Measurements from ENCODE around the gene TMOD4.

The TMOD4 gene

DNA sequence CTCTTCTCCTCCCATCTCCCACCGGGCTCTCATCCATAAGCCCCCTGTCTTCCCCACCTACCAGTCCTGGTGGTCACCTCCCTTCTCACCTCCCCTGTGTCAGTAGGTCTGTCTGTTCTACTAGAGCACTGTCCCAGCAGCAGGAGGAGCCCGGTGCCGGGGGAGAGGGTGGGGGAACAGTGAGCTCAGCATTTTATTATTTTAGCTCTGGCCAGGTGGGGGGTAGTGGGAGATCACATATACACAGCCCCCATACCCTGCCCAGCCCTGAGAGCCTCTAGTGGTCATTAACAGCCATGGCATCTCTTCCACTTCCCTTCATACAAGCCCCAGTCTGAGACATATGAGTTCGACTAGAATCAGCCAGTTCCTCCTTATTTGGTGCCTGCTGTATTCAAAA lies at the start of gene TMOD4:
Gene TMOD4 (minus strand): TSS at position 119 of the 400 bp plus-strand sequence. CDS start 1,106 bp downstream, outside the sequence.
- TF ChIP-seq ZFX (IDR thresholded peaks at IDR 0.05), result no peak
- TF ChIP-seq, protein P1, sequence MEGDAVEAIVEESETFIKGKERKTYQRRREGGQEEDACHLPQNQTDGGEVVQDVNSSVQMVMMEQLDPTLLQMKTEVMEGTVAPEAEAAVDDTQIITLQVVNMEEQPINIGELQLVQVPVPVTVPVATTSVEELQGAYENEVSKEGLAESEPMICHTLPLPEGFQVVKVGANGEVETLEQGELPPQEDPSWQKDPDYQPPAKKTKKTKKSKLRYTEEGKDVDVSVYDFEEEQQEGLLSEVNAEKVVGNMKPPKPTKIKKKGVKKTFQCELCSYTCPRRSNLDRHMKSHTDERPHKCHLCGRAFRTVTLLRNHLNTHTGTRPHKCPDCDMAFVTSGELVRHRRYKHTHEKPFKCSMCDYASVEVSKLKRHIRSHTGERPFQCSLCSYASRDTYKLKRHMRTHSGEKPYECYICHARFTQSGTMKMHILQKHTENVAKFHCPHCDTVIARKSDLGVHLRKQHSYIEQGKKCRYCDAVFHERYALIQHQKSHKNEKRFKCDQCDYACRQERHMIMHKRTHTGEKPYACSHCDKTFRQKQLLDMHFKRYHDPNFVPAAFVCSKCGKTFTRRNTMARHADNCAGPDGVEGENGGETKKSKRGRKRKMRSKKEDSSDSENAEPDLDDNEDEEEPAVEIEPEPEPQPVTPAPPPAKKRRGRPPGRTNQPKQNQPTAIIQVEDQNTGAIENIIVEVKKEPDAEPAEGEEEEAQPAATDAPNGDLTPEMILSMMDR (conservative IDR thresholded peaks at IDR 0.05), result no peak; the same call in 1 of the 2 replicates
- H3K27ac ChIP-seq, result no peak within 1 kb of the TSS

DNA sequence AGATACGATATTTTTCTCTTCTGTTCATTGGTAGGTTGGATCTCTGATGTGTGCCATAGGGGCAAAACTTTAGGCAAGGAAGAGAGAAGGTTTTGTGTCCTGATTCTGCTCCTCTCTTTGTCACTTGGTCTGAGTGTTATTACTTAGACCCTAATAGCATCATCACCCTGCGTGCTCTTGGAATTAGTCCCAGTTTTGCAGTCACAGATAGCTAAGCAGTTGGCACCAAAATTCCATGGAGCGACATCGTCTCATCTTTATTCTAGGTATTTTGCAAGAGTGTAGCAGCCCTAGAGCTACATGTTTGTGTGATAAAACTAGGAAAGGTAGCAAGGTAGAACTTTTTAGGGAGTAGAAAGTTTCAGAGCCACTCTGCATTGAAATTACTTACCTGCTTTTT lies 46.3 kb upstream of the TMOD4 start:
- TF ChIP-seq, protein P1 (conservative IDR thresholded peaks at IDR 0.05), result no peak
- no peak for TF ChIP-seq ZFX (IDR thresholded peaks at IDR 0.05)
- no peak overlapping the region for H3K27ac ChIP-seq

DNA sequence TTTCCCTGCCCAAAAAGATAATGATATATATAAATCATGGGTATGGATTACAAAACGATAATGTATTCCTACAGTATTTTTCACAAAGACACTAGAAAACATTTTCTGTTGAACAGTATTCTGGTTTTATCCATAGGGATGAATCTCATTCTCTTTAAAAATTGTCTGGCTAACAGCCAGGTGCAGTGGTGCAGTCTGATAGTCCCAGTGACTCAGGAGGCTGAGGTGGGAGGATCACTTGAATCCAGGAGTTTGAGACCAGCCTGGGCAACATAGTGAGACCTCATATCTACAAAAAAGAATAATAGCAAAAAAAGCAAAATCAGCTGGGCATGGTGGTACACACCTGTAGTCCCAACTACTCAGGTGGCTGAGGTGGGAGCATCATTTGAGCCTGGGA lies 45.8 kb upstream of the TMOD4 start:
- TF ChIP-seq ZFX (IDR thresholded peaks at IDR 0.05), result no peak
- TF ChIP-seq, protein P1 (conservative IDR thresholded peaks at IDR 0.05), result no peak
- no peak overlapping the region for H3K27ac ChIP-seq

DNA sequence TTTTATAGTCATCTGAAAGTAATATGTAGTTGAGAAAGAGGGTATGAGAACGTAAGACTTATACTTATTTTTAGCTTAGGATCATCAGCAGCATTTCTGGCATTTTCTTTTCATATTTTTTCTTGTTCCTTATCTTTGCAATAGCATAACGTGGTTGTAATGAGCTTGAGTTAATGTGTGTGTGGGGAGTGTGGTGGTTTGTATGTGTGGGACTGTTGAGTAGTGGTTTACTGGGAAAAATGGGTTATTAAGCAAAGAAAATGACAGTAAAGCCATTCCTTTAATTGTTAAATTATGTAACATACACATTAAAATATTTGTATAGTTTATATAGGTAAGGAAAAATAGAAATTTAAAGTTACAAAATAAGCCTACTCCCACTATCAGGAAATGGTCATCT lies 37.8 kb upstream of the TMOD4 start:
- no peak overlapping the region for H3K27ac ChIP-seq
- TF ChIP-seq, protein P1 (conservative IDR thresholded peaks at IDR 0.05), result no peak
- no peak for TF ChIP-seq ZFX (IDR thresholded peaks at IDR 0.05)

DNA sequence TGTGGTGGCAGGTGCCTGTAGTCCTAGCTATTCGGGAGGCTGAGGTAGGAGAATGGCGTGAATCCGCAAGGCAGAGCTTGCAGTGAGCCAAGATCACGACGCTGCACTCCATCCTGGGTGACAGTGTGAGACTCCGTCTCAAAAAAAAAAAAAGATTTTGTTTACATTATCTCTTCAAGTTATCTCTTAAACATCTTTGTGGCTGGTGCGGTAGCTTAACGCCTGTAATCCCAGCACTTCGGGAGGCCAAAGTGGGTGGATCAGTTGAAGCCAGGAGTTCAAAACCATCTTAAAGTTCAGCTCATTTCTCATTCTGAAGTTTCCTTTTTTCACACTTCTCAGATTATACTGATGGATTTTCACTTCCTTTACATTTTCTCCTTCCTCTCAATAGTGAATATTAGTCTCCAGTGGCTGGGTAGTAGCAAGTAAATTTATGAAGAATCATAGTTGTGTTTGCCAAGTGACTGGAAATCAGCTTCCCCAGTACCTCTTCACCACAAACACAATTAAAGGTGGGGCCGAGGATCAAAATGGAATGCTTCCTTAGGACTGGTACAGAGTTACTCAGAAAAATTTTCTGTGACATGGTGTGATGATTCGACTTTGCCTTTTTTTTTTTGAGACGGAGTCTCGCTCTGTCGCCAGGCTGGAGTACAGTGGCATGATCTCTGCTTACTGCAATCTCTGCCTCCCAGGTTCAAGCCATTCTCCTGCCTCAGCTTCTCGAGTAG lies 36.4 kb upstream of the TMOD4 start:
- no peak overlapping the region for H3K27ac ChIP-seq

DNA sequence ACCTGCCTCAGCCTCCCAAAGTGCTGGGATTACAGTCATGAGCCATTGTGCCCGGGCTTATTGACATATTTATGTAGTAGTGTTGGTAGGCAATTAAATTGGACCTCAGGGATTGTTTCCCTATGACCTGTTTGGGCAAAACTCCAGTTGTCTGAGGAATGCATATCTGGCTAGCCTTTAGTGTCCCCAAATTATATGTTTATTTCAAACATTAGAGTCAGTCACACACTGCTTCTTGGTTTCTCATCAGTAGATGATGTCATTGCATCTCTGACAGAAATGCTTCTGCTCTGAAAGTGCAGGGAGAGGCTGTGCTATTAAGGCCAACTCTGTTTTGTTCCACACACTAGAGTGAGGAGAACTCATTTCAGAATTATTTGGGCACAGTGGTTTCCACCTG lies 35.0 kb upstream of the TMOD4 start:
- H3K27ac ChIP-seq, result no peak overlapping the region

More for the DNA sequence above, 36.4 kb upstream of the TMOD4 start:
- TF ChIP-seq, protein P1 (conservative IDR thresholded peaks at IDR 0.05), result no peak
- no peak for TF ChIP-seq ZFX (IDR thresholded peaks at IDR 0.05)

DNA sequence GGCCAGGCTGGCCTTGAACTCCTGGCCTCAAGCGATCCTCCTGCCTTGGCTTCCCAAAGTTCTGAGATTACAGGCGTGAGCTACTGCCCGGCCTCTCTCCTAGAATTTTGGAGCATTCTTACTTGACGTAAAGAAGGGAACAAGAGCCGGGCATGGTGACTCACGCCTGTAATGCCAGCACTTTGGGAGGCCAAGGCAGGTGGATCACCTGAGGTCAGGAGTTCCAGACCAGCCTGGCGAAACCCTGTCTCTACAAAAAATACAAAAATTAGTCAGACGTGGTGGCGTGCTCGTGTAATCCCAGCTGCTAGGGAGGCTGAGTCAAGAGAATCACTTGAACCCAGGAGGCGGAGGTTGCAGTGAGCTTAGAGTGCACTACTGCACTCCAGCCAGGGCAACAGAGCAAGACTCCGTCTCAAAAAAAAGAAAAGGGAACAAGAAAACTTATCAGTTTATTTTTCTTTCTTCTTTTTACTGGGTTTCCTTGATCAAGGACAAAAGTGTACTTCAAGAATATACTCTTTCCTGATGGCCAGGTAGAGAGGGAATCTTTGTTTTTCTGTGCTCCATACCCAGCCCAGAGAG lies 29.7 kb upstream of the TMOD4 start:
- H3K27ac ChIP-seq, result peak overlapping the region; percentile 47

More for the DNA sequence above, 35.0 kb upstream of the TMOD4 start:
- TF ChIP-seq ZFX (IDR thresholded peaks at IDR 0.05), result no peak
- TF ChIP-seq, protein P1 (conservative IDR thresholded peaks at IDR 0.05), result no peak
